Measurements from ENCODE around the gene C14orf132.

Gene C14orf132

GRCh38 chr14:96029089-96029645 lies 10.0 kb upstream of the C14orf132 start:
- no peak for TF ChIP-seq TSHZ2 (CRISPR knock-in tag; IDR thresholded peaks at IDR 0.05)
- no peak for TF ChIP-seq ZC3H10 (CRISPR knock-in tag; IDR thresholded peaks at IDR 0.05)
- ATAC-seq: no peak

GRCh38 chr14:96030108-96030760 lies 8.9 kb upstream of the C14orf132 start:
- ATAC-seq: no peak
- TF ChIP-seq ARNTL (CRISPR knock-in tag; IDR thresholded peaks at IDR 0.05; ENCODE audit: borderline replicate concordance, low read depth) (no peak), ZNF70 (CRISPR knock-in tag; IDR thresholded peaks at IDR 0.05) (no peak), TOX (CRISPR knock-in tag; IDR thresholded peaks at IDR 0.05; ENCODE audit: borderline replicate concordance) (no peak), BACH2 (CRISPR knock-in tag; IDR thresholded peaks at IDR 0.05; ENCODE audit: borderline replicate concordance) (no peak), ZC3H10 (CRISPR knock-in tag; IDR thresholded peaks at IDR 0.05) (no peak), CSDC2 (CRISPR knock-in tag; IDR thresholded peaks at IDR 0.05) (no peak), ZFP30 (CRISPR knock-in tag; IDR thresholded peaks at IDR 0.05) (no peak), CREB5 (CRISPR knock-in tag; IDR thresholded peaks at IDR 0.05; ENCODE audit: low read depth) (no peak), POU6F1 (CRISPR knock-in tag; IDR thresholded peaks at IDR 0.05; ENCODE audit: borderline replicate concordance, low read depth) (no peak), PATZ1 (CRISPR knock-in tag; IDR thresholded peaks at IDR 0.05; ENCODE audit: borderline replicate concordance) (no peak), OSR1 (CRISPR knock-in tag; IDR thresholded peaks at IDR 0.05) (no peak), TSHZ2 (CRISPR knock-in tag; IDR thresholded peaks at IDR 0.05) (no peak), ZNF8 (CRISPR knock-in tag; IDR thresholded peaks at IDR 0.05) (no peak), TCF4 (CRISPR knock-in tag; IDR thresholded peaks at IDR 0.05; ENCODE audit: borderline replicate concordance) (no peak), SNAI2 (CRISPR knock-in tag; IDR thresholded peaks at IDR 0.05) (no peak), ZFP3 (CRISPR knock-in tag; IDR thresholded peaks at IDR 0.05) (no peak)

- ATAC-seq: no peak
- TF ChIP-seq CREB5 (CRISPR knock-in tag; IDR thresholded peaks at IDR 0.05; ENCODE audit: low read depth): no peak
- TF ChIP-seq POU6F1 (CRISPR knock-in tag; IDR thresholded peaks at IDR 0.05; ENCODE audit: borderline replicate concordance, low read depth): no peak
- no peak for TF ChIP-seq GLIS3 (CRISPR knock-in tag; IDR thresholded peaks at IDR 0.05)
- no peak for TF ChIP-seq SNAI2 (CRISPR knock-in tag; IDR thresholded peaks at IDR 0.05)
- no peak for TF ChIP-seq TSHZ2 (CRISPR knock-in tag; IDR thresholded peaks at IDR 0.05)
- TF ChIP-seq RARB (CRISPR knock-in tag; IDR thresholded peaks at IDR 0.05): no peak
- TF ChIP-seq ARNTL (CRISPR knock-in tag; IDR thresholded peaks at IDR 0.05; ENCODE audit: borderline replicate concordance, low read depth): no peak
Observed at GRCh38 chr14:96031691-96032090, 7.5 kb upstream of the C14orf132 start.

Measured in SK-N-SH treated with all-trans-retinoic acid at 6 μM for 48 hours (cell line).